SU-DHL-6 (cell line): ENCODE data around the gene TXNIP.

Experiments
- H2AFZ ChIP-seq: fragments of 200-600 bp; sonication (generic); 2 replicates; pipeline ENCODE4 v1.6.1; 2014; ENCODE audit warnings: low read depth, mild to moderate bottlenecking, moderate library complexity, mixed read lengths, antibody characterized with exemption, low read length; ENCODE audit not compliant: severe bottlenecking
- H3F3A ChIP-seq: fragments of 200-600 bp; shearing (Covaris generic); 2 replicates; pipeline ENCODE4 v1.6.0; 2016; ENCODE audit warnings: antibody characterized with exemption, mild to moderate bottlenecking; ENCODE audit not compliant: insufficient read depth
- H3K27ac ChIP-seq: fragments of 200-600 bp; sonication (generic); 2 replicates; pipeline ENCODE4 v1.5.1; 2016; ENCODE audit warnings: low read depth, mild to moderate bottlenecking, low read length, moderate library complexity, mixed read lengths
- H3K27me3 ChIP-seq: fragments of 200-600 bp; sonication (generic), shearing (Covaris generic); 2 replicates; pipeline ENCODE4 v1.6.0; 2014; ENCODE audit warnings: mild to moderate bottlenecking, low read length
- H3K36me3 ChIP-seq: fragments of 200-600 bp; sonication (generic); 2 replicates; pipeline ENCODE4 v1.6.1; 2014; ENCODE audit warnings: mild to moderate bottlenecking, low read length, mixed read lengths
- H3K4me2 ChIP-seq: fragments of 300-600, 200-600 bp; shearing (Covaris generic), sonication (generic); 2 replicates; pipeline ENCODE4 v1.6.0; 2014; ENCODE audit warnings: low read length, low read depth, mild to moderate bottlenecking; ENCODE audit not compliant: poor library complexity, severe bottlenecking
- H3K4me3 ChIP-seq: fragments of 200-600 bp; sonication (generic); 2 replicates; pipeline ENCODE4 v1.5.1; 2014; ENCODE audit warnings: antibody characterized with exemption, low read length, mild to moderate bottlenecking, mixed read lengths; ENCODE audit not compliant: insufficient read depth, poor library complexity, severe bottlenecking
- H3K79me2 ChIP-seq: fragments of 200-600 bp; sonication (generic); 2 replicates; pipeline ENCODE4 v1.6.1; 2014; ENCODE audit warnings: mild to moderate bottlenecking, low read length, moderate library complexity; ENCODE audit not compliant: insufficient read depth
- H3K9ac ChIP-seq: fragments of 200-600 bp; sonication (generic); 2 replicates; pipeline ENCODE4 v1.7.0; 2014; ENCODE audit warnings: mild to moderate bottlenecking, low read length
- H3K9me2 ChIP-seq: fragments of 200-600 bp; sonication (generic); replicated peaks from 2 replicates; pipeline ENCODE4 v1.6.1; 2014; ENCODE audit warnings: low read length; ENCODE audit not compliant: insufficient read depth
- H3K9me3 ChIP-seq: fragments of 200-600 bp; sonication (generic); 2 replicates; pipeline ENCODE4 v1.6.1; 2014; ENCODE audit warnings: low read length, mixed read lengths; ENCODE audit not compliant: insufficient read depth
- H4K20me1 ChIP-seq: fragments of 200-600 bp; sonication (generic); 2 replicates; pipeline ENCODE4 v1.6.1; 2014; ENCODE audit warnings: low read depth, mild to moderate bottlenecking, antibody characterized with exemption, low read length, moderate library complexity, mixed read lengths
- CTCF ChIP-seq: fragments of 200-600 bp; sonication (generic); IDR thresholded peaks from one replicate; pipeline ENCODE4 v1.5.1; 2017; ENCODE audit warnings: antibody characterized with exemption, mild to moderate bottlenecking, low read length, moderate library complexity; ENCODE audit not compliant: insufficient read depth, poor library complexity, severe bottlenecking
- EZH2phosphoT487 ChIP-seq: fragments of 200-600 bp; sonication (generic), shearing (Covaris generic); conservative IDR thresholded peaks from 2 replicates; pipeline ENCODE4 v1.6.1; 2018; ENCODE audit warnings: mild to moderate bottlenecking, antibody characterized with exemption, low read length, moderate library complexity, mixed read lengths

The TXNIP gene

GRCh38 chr1:146022403-146023127 is 26.2 kb upstream of the TXNIP start:
- H3K4me2 ChIP-seq, result no peak overlapping the region
- H3K27ac ChIP-seq, result no peak overlapping the region
- no peaks in the 10 kb centered on the region for H4K20me1 ChIP-seq
- H3K79me2 ChIP-seq, result no peaks in the 10 kb centered on the region
- no peaks in the 10 kb centered on the region for H3F3A ChIP-seq
- H3K4me3 ChIP-seq, result no peak overlapping the region
- no peak for TF ChIP-seq EZH2phosphoT487
- no peak for TF ChIP-seq CTCF
- no peaks in the 10 kb centered on the region for H3K9me3 ChIP-seq
- no peaks in the 10 kb centered on the region for H3K36me3 ChIP-seq
- H2AFZ ChIP-seq, result no peak overlapping the region
- H3K9ac ChIP-seq, result no peak overlapping the region
- no peaks in the 10 kb centered on the region for H3K9me2 ChIP-seq
- H3K27me3 ChIP-seq, result no peaks in the 10 kb centered on the region

- H3K79me2 ChIP-seq, result no peaks in the 10 kb centered on the region
- TF ChIP-seq CTCF, result no peak
- no peak for TF ChIP-seq EZH2phosphoT487
- no peaks in the 10 kb centered on the region for H3K9me2 ChIP-seq
- no peak within 1 kb of the TSS for H3K9ac ChIP-seq
- no peak within 1 kb of the TSS for H2AFZ ChIP-seq
- H3K4me2 ChIP-seq, result no peak within 1 kb of the TSS
- no peak within 1 kb of the TSS for H3K27ac ChIP-seq
- no peaks in the 10 kb centered on the region for H3K27me3 ChIP-seq
- no peak within 1 kb of the TSS for H3K4me3 ChIP-seq
- no peaks in the 10 kb centered on the region for H3K36me3 ChIP-seq
- H3F3A ChIP-seq, result no peaks in the 10 kb centered on the region
- no peaks in the 10 kb centered on the region for H4K20me1 ChIP-seq
- no peaks in the 10 kb centered on the region for H3K9me3 ChIP-seq
Measured at GRCh38 chr1:146021622-146022402, 25.4 kb upstream of the TXNIP start, which contains the start of gene HJV. HJV (minus strand) TSS chr1:146021735; CDS start chr1:146020231, 1,504 bp downstream.

GRCh38 chr1:146021050-146021445 is 24.7 kb upstream of the TXNIP start:
- H3K27me3 ChIP-seq, result no peaks in the 10 kb centered on the region
- H3K9me2 ChIP-seq, result no peaks in the 10 kb centered on the region
- H3F3A ChIP-seq, result no peaks in the 10 kb centered on the region
- no peak overlapping the region for H3K4me3 ChIP-seq
- no peak overlapping the region for H3K27ac ChIP-seq
- H3K79me2 ChIP-seq, result no peaks in the 10 kb centered on the region
- H3K9ac ChIP-seq, result no peak overlapping the region
- H2AFZ ChIP-seq, result no peak overlapping the region
- H3K9me3 ChIP-seq, result no peaks in the 10 kb centered on the region
- no peaks in the 10 kb centered on the region for H4K20me1 ChIP-seq
- H3K36me3 ChIP-seq, result no peaks in the 10 kb centered on the region
- no peak for TF ChIP-seq EZH2phosphoT487
- TF ChIP-seq CTCF, result no peak
- H3K4me2 ChIP-seq, result no peak overlapping the region
